GM12878 (cell line): ENCODE measurements around the gene STK10. TPM values are rescaled to one million over a fixed set of nuclear protein-coding genes. Genes with fewer than 3 reads are reported as not detected.

ENCODE experiments used
- ATAC-seq: fragments of 200-7000 bp; cut with Tn5 transposase; 3 replicates; pipeline ENCODE4 v1.9.1; 2020; ENCODE audit warnings: mild to moderate bottlenecking, moderate library complexity
- BruUV-seq: library from RNA; stranded (reverse); fragments of 400-500 nt; replicated peaks from 2 replicates; lab custom pipeline; 2021; lab: Mats Ljungman, UMichigan
- CTCF ChIA-PET: fragments of 300-600 bp; sonication (Branson Sonifier 250); formaldehyde crosslinking; extraction: SDS; loops from one replicate; lab custom pipeline; 2021; ENCODE audit warnings: inconsistent platforms; lab: Yijun Ruan, JAX
- POLR2A ChIA-PET: fragments of 350-600 bp; formaldehyde crosslinking; extraction: SDS; loops from one replicate; lab custom pipeline; 2021; ENCODE audit warnings: inconsistent platforms; lab: Charles Lee
- RAD21 ChIA-PET: fragments of 300-600 bp; sonication (Branson Sonifier 250); formaldehyde crosslinking; loops from one replicate; lab custom pipeline; 2023; ENCODE audit warnings: antibody characterized with exemption; ENCODE audit not compliant: unreplicated experiment; lab: Charles Lee
- SMC1A ChIA-PET: fragments of 300-600 bp; sonication (Branson Sonifier 250); formaldehyde crosslinking; loops from one replicate; lab custom pipeline; 2023; ENCODE audit not compliant: unreplicated experiment, uncharacterized antibody; lab: Charles Lee
- DNase-seq: peaks from one replicate; pipeline ENCODE4 v3.0.0-alpha.2; 2011; ENCODE audit warnings: low read depth, low spot score
- FAIRE-seq: peaks from 3 replicates; lab custom pipeline; 2011; peaks lifted over from hg19 to GRCh38; lab: Jason Lieb, UNC
- H2AFZ ChIP-seq: 2 replicates; pipeline ENCODE4 v1.6.0; 2011; ENCODE audit warnings: low read depth, low read length, control low read depth; ENCODE audit not compliant: control insufficient read depth
- H3K27ac ChIP-seq: 2 replicates; pipeline ENCODE4 v1.5.1; 2011; ENCODE audit warnings: control low read depth; ENCODE audit not compliant: control insufficient read depth, insufficient read depth
- H3K27me3 ChIP-seq, 2 experiments: replicated peaks in 1 of 2; 2 replicates each; pipeline versions ENCODE4 v1.6.0 to v1.6.1; 2011; ENCODE audit warnings: low read length in 1 of 2; ENCODE audit not compliant: control insufficient read depth in 2 of 2, insufficient read depth in 2 of 2
- H3K36me3 ChIP-seq, 2 experiments: 2 replicates each; pipeline ENCODE4 v1.5.1; 2011; ENCODE audit warnings: low read length in 1 of 2; ENCODE audit not compliant: control insufficient read depth in 2 of 2, insufficient read depth in 2 of 2
- H3K4me1 ChIP-seq: 2 replicates; pipeline ENCODE4 v1.6.1; 2011; ENCODE audit warnings: mild to moderate bottlenecking, low read length, moderate library complexity, mixed read lengths; ENCODE audit not compliant: control insufficient read depth, insufficient read depth
- H3K4me2 ChIP-seq: 2 replicates; pipeline ENCODE4 v1.6.0; 2011; ENCODE audit warnings: control low read depth; ENCODE audit not compliant: control insufficient read depth, insufficient read depth
- H3K4me3 ChIP-seq: fragments of 200-600 bp; sonication (generic); 2 replicates; pipeline ENCODE4 v1.5.1; 2016
- H3K79me2 ChIP-seq: 2 replicates; pipeline ENCODE4 v1.6.0; 2011; ENCODE audit warnings: low read length; ENCODE audit not compliant: control insufficient read depth, insufficient read depth
- H3K9ac ChIP-seq: 2 replicates; pipeline ENCODE4 v1.8.0; 2011; ENCODE audit warnings: low read length, control low read depth, mixed read lengths; ENCODE audit not compliant: control insufficient read depth, insufficient read depth
- H3K9me3 ChIP-seq: replicated peaks from 3 replicates; pipeline ENCODE4 v1.5.1; 2011; ENCODE audit warnings: mild to moderate bottlenecking, low read length; ENCODE audit not compliant: control insufficient read depth, insufficient read depth
- H4K20me1 ChIP-seq: 2 replicates; pipeline ENCODE4 v1.6.0; 2011; ENCODE audit not compliant: control insufficient read depth, insufficient read depth
- CBFB ChIP-seq: IDR thresholded peaks from 2 replicates; pipeline ENCODE4 v1.6.1; 2016; ENCODE audit warnings: antibody characterized with exemption, low read depth
- IKZF1 ChIP-seq: fragments of 450-650 bp; conservative IDR thresholded peaks from 2 replicates; pipeline ENCODE4 v1.6.1; 2017; ENCODE audit warnings: antibody characterized with exemption, mild to moderate bottlenecking
- NFXL1 ChIP-seq: fragments of 450-650 bp; IDR thresholded peaks from 2 replicates; pipeline ENCODE4 v1.6.1; 2017; ENCODE audit warnings: antibody characterized with exemption, mild to moderate bottlenecking, borderline replicate concordance
- POLR2A ChIP-seq: IDR thresholded peaks from 2 replicates; pipeline ENCODE4 v1.6.1; 2011; ENCODE audit warnings: low read depth, mild to moderate bottlenecking, low read length
- WGBS: methylation state at CpG from one replicate; pipeline ENCODE4 v1.1.6; 2016; ENCODE audit warnings: low lambda C conversion rate; ENCODE audit not compliant: insufficient replicate concordance, insufficient coverage; ENCODE audit errors: missing lambda C conversion rate; 5-methylcytosine and 5-hydroxymethylcytosine counted together
- in situ Hi-C: fragments of 300-500 bp; cut with MboI; formaldehyde crosslinking; loops from 9 replicates; pipeline ENCODE4 v1.14.3; 2018; ENCODE audit warnings: mixed read lengths
- intact Hi-C: fragments of 100-400 bp; cut with micrococcal nuclease; formaldehyde crosslinking; loops from one replicate; pipeline ENCODE4 v1.14.2; 2022; ENCODE audit not compliant: unreplicated experiment
- polyA plus RNA-seq, 11 experiments: library from polyadenylated mRNA; depleted of rRNA in 4 of 11; unstranded in 6 of 11; stranded (reverse) in 5 of 11; fragments of >200 nt; fragmentation: Nextera tagmentation in 4 of 11; fragmentation: Illumina TruSeq in 1 of 11; extraction: Ambion mirVana in 4 of 11; extraction: Trizol in 1 of 11; gene quantifications; 1 replicate in 1 of 11; 2 replicates in 10 of 11; pipeline versions ENCODE4 v1.2.1 to v1.2.3, GENCODE V29; 2011 to 2016; ENCODE audit warnings: inconsistent platforms in 2 of 11, missing spikeins in 2 of 11, low read depth in 1 of 11
- total RNA-seq, 4 experiments: library from RNA; depleted of rRNA in 3 of 4; stranded (reverse); fragments of >200 nt in 3 of 4; fragmentation: Illumina TruSeq in 1 of 4; extraction: Trizol in 1 of 4; gene quantifications; 2 replicates each; pipeline versions ENCODE4 v1.2.1 to v1.2.3, GENCODE V29; 2013 to 2021

Gene STK10
- total and polyA plus RNA-seq, 10 of the 15 experiments (the other 5 are each of a cell fraction or from before 2014, with no cell fraction given): 14.2 to 96.4 (median 50.6) TPM

GRCh38 chr5:172163346-172163745, 24.7 kb downstream of the STK10 start:
- ChIA-PET SMC1A (interaction anchor here (1.8 to 5.3 kb wide), 2 partner anchors 11 to 15 kb away, joined by 6 to 29 read pairs; no protein-coding TSS in a partner anchor), CTCF (interaction anchor here (1.4 to 2.1 kb wide), 2 partner anchors 12 to 26 kb away, joined by 3 to 5 read pairs; no protein-coding TSS in a partner anchor), POLR2A (interaction anchor here (0.7 to 2.3 kb wide), 2 partner anchors 19 to 23 kb away, joined by 6 to 8 read pairs; no protein-coding TSS in a partner anchor), RAD21 (interaction anchor here (1.3 to 2.3 kb wide), 3 partner anchors 11 to 52 kb away, joined by 3 to 8 read pairs (median 5); no protein-coding TSS in a partner anchor)
- Histone ChIP-seq H3K9ac (no peak overlapping the region), H2AFZ (no peak overlapping the region), H3K4me2 (no peak overlapping the region), H3K4me1 (peaks cover 35% of the 10 kb centered on the region), H3K27ac (no peak overlapping the region), H3K79me2 (peaks cover 81% of the 10 kb centered on the region), H3K27me3 (no peaks in the 10 kb centered on the region), H4K20me1 (peaks cover 11% of the 10 kb centered on the region), H3K36me3 (peaks cover 5 to 14% of the 10 kb centered on the region in 2 experiments), H3K4me3 (no peak overlapping the region), H3K9me3 (no peaks in the 10 kb centered on the region; the same call in 2 of the 3 replicates)
- no peak for ATAC-seq
- 96% methylated on average over 4 of the region's 4 CpGs for WGBS
- intact Hi-C loops (no loop called here), in situ Hi-C loops (no loop called here)
- no TSS peak for BruUV-seq
- TF ChIP-seq POLR2A (0 out of 2 replicates have a peak, but pooled peaks have one; percentile 5), IKZF1 (no peak)
- FAIRE-seq: no peak
- DNase-seq: no peak

- ChIA-PET POLR2A (interaction anchor here (1.6 to 2.3 kb wide), 3 partner anchors 8 to 24 kb away, joined by 5 to 8 read pairs (median 7); no protein-coding TSS in a partner anchor), CTCF (interaction anchor here (1.4 to 2.1 kb wide), 2 partner anchors 12 to 26 kb away, joined by 3 to 5 read pairs; no protein-coding TSS in a partner anchor), SMC1A (interaction anchor here (1.4 to 5.3 kb wide), 3 partner anchors 11 to 39 kb away, joined by 6 to 29 read pairs (median 6); no protein-coding TSS in a partner anchor), RAD21 (interaction anchor here (0.6 to 2.3 kb wide), 4 partner anchors 12 to 57 kb away, joined by 3 to 8 read pairs (median 4); no protein-coding TSS in a partner anchor)
- DNase-seq (no peak), FAIRE-seq (no peak), ATAC-seq (no peak)
- peaks cover 5 to 12% of the 10 kb centered on the region in 2 experiments for H3K36me3 ChIP-seq
- 78% methylated on average over 5 of the region's 5 CpGs for WGBS
- H3K79me2 ChIP-seq: peaks cover 80% of the 10 kb centered on the region
- H3K9ac ChIP-seq: no peak overlapping the region
- in situ Hi-C loops: no loop called here
- no TSS peak for BruUV-seq
- peaks cover 35% of the 10 kb centered on the region for H3K4me1 ChIP-seq
- no peak for TF ChIP-seq NFXL1
- TF ChIP-seq CBFB: no peak
- H3K27me3 ChIP-seq: no peaks in the 10 kb centered on the region
- H3K4me3 ChIP-seq: no peak overlapping the region
- no peaks in the 10 kb centered on the region; the same call in 2 of the 3 replicates for H3K9me3 ChIP-seq
- H2AFZ ChIP-seq: no peak overlapping the region
- intact Hi-C loops: no loop called here
- no peak overlapping the region for H3K27ac ChIP-seq
- no peak overlapping the region for H3K4me2 ChIP-seq
- H4K20me1 ChIP-seq: peaks cover 11% of the 10 kb centered on the region
Measured at GRCh38 chr5:172162987-172163343, 25.1 kb downstream of the STK10 start.
